ENCODE results near the gene COL6A2. TPM values are rescaled to one million over a fixed set of nuclear protein-coding genes. Genes with fewer than 3 reads are reported as not detected.

COL6A2 gene
- total and polyA plus RNA-seq, 8 donors = 362 to 647 (median 447) TPM

- DNase-seq (no peak), ATAC-seq (no peak)
- Histone ChIP-seq H3K27me3 (no peaks in the 10 kb centered on the region), H3K36me3 (no peaks in the 10 kb centered on the region), H3K4me3 (no peak overlapping the region), H3K9me3 (peaks cover 0 to 15% of the 10 kb centered on the region in 2 donors), H3K27ac (no peak overlapping the region), H3K4me1 (no peaks in the 10 kb centered on the region)
- TF ChIP-seq CTCF (IDR thresholded peaks at IDR 0.05) = no peak
- intact Hi-C loops (cut with DNase I) = no loop called here
These were observed 81.0 kb downstream of the COL6A2 start for GRCh38 chr21:46178961-46179360.

Other genes with a start within 250 kb of the COL6A2 start
- gene COL6A1, start 116.3 kb upstream of the COL6A2 start, total RNA-seq = 100 to 1,000 TPM; 272 to 322 TPM
- 100 to 1,000 TPM; 309 to 574 (median 406) TPM for gene COL6A1, start 116.3 kb upstream of the COL6A2 start, polyA plus RNA-seq (ENCODE audit: insufficient read length in 6 of 6)
- gene FTCD, start 57.5 kb downstream of the COL6A2 start, total RNA-seq = under 1 TPM; 0.29 to 0.38 TPM
- 1 to 10 TPM; 1.5 to 2.4 (median 1.7) TPM for gene FTCD, start 57.5 kb downstream of the COL6A2 start, polyA plus RNA-seq (ENCODE audit: insufficient read length in 6 of 6)
- 10 to 100 TPM in 1 of 2 donors, 1 to 10 TPM in 1; 5.0 to 10.3 TPM for gene SPATC1L, start 86.3 kb downstream of the COL6A2 start, total RNA-seq
- gene SPATC1L, start 86.3 kb downstream of the COL6A2 start, polyA plus RNA-seq (ENCODE audit: insufficient read length in 6 of 6) = 10 to 100 TPM in 5 of 6 donors, 1 to 10 TPM in 1; 7.0 to 17.7 (median 13.1) TPM
- gene LSS, start 130.7 kb downstream of the COL6A2 start, total RNA-seq = 100 to 1,000 TPM in 1 of 2 donors, 10 to 100 TPM in 1; 80.7 to 184 TPM
- gene LSS, start 130.7 kb downstream of the COL6A2 start, polyA plus RNA-seq (ENCODE audit: insufficient read length in 6 of 6) = 10 to 100 TPM; 34.9 to 62.6 (median 45.4) TPM
- 10 to 100 TPM; 77.4 to 91.5 TPM for gene MCM3AP, start 187.5 kb downstream of the COL6A2 start, total RNA-seq
- gene MCM3AP, start 187.5 kb downstream of the COL6A2 start, polyA plus RNA-seq (ENCODE audit: insufficient read length in 6 of 6) = 100 to 1,000 TPM in 2 of 6 donors, 10 to 100 TPM in 4; 82.9 to 106 (median 99.1) TPM
- gene YBEY, start 188.2 kb downstream of the COL6A2 start, total RNA-seq = 10 to 100 TPM in 1 of 2 donors, 1 to 10 TPM in 1; 6.1 to 12.6 TPM
- 10 to 100 TPM; 16.4 to 23.1 (median 19.2) TPM for gene YBEY, start 188.2 kb downstream of the COL6A2 start, polyA plus RNA-seq (ENCODE audit: insufficient read length in 6 of 6)
- gene C21orf58, start 225.8 kb downstream of the COL6A2 start, total RNA-seq = 1 to 10 TPM; 5.8 to 6.4 TPM
- gene C21orf58, start 225.8 kb downstream of the COL6A2 start, polyA plus RNA-seq (ENCODE audit: insufficient read length in 6 of 6) = 10 to 100 TPM; 16.5 to 24.6 (median 19.7) TPM
- 10 to 100 TPM; 25.7 to 33.1 TPM for gene PCNT, start 226.0 kb downstream of the COL6A2 start, total RNA-seq
- 10 to 100 TPM; 31.1 to 35.4 (median 32.4) TPM for gene PCNT, start 226.0 kb downstream of the COL6A2 start, polyA plus RNA-seq (ENCODE audit: insufficient read length in 6 of 6)